Stimulated activated naive B cell treated with anti-CD40 and anti-IgM and Interleukin-4, amounts not matched to agents 10 μg/mL and 1 μg/mL and 100 μg/mL, for 72 hours (primary cell): ENCODE measurements around the gene RSPH4A.
"Not testable (repeated sequence)": the region's sequence is repeated elsewhere in the genome, so short reads cannot be mapped to it uniquely, and the experiment has no call there.

Experiments used
- ATAC-seq, 2 donors: fragments of 150-1000 bp; cut with Tn5 transposase; replicated peaks; 2 replicates each; pipeline ENCODE4 v1.10.0; 2021; ENCODE audit warnings: moderate library complexity in 1 of 2
- DNase-seq: peaks from one replicate; pipeline ENCODE4 v3.0.0; 2021
- H3K27ac Mint-ChIP-seq: one replicate; pipeline ENCODE4 v1.8.0; 2022; ENCODE audit warnings: mild to moderate bottlenecking, mixed read lengths
- H3K27me3 Mint-ChIP-seq, 2 donors: one replicate each; pipeline ENCODE4 v1.8.0; 2022; ENCODE audit warnings: mixed read lengths in 2 of 2
- H3K36me3 Mint-ChIP-seq, 2 donors: one replicate each; pipeline ENCODE4 v1.8.0; 2022; ENCODE audit warnings: mixed read lengths in 2 of 2, mild to moderate bottlenecking in 1 of 2
- H3K4me1 Mint-ChIP-seq, 2 donors: one replicate each; pipeline ENCODE4 v1.8.0; 2022; ENCODE audit warnings: mixed read lengths in 2 of 2, mild to moderate bottlenecking in 1 of 2
- H3K4me3 Mint-ChIP-seq, 2 donors: one replicate each; pipeline ENCODE4 v1.8.0; 2022; ENCODE audit warnings: mild to moderate bottlenecking in 2 of 2, mixed read lengths in 2 of 2, moderate library complexity in 1 of 2
- H3K9me3 Mint-ChIP-seq, 2 donors: one replicate each; pipeline ENCODE4 v1.8.0; 2022; ENCODE audit warnings: mixed read lengths in 2 of 2, mild to moderate bottlenecking in 1 of 2

The RSPH4A gene

DNA sequence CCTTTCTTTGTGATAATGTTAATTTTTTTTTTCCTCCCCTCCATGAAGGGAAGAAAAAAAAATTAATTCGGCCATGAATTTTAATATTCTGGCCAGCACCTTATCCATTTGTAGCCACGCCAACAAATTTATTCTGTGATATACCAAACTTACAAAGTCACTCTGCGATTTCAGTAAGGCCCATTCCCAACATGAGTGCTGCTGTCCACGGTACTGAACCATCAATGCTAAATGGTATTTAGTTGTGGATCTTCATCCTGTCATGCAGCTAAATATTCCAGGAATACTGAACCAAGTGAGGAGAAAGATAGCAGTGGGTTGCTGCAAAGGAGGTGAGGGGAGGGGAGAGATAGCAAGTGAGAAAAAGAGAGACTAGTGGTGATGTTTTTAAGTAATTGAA, 19.5 kb upstream of the RSPH4A start:
- Mint-ChIP-seq H3K4me3 (no peak overlapping the region), H3K9me3 (no peaks in the 10 kb centered on the region), H3K27ac (no peak overlapping the region), H3K36me3 (peaks cover 33 to 63% of the 10 kb centered on the region in 2 donors), H3K4me1 (no peaks in the 10 kb centered on the region), H3K27me3 (no peaks in the 10 kb centered on the region)
- DNase-seq = no peak
- no peak for ATAC-seq

DNA sequence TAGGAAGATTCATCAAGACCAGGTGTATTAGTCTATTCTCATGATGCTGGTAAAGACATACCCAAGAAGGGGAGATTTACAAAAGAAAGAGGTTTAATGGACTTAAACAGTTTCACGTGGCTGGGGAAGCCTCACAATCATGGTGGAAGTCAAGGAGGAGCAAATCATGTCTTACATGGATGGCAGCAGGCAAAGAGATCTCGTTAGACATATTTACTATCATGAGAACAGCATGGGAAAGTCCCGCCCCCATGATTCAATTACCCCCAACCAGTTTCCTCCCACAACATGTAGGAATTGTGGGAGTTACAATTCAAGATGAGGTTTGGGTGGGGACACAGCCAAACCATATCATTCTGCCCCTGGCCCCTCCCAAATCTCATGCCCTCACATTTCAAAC, 12.4 kb upstream of the RSPH4A start:
- Mint-ChIP-seq H3K9me3 (peaks cover 10 to 13% of the 10 kb centered on the region in 2 donors), H3K36me3 (peaks cover 25 to 48% of the 10 kb centered on the region in 2 donors)
- H3K4me1 Mint-ChIP-seq, H3K27me3 Mint-ChIP-seq, H3K4me3 Mint-ChIP-seq, H3K27ac Mint-ChIP-seq, DNase-seq, ATAC-seq: not testable (repeated sequence)

DNA sequence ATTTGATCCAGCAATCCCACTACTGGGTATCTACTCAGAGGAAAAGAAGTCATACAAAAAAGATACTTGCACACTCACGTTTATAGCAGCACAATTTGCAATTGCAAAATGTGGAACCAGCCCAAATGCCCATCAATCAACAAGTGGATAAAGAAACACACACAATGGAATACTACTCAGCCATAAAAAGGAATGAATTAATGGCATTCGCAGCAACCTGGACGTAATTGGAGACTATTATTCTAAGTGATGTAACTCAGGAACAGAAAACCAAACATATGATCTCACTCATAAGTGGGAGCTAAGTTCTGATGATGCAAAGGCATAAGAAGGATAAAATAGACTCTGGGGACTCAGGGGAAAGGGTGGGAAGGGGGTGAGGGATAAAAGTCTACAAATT, 11.4 kb upstream of the RSPH4A start:
- Mint-ChIP-seq H3K36me3 (peaks cover 23 to 41% of the 10 kb centered on the region in 2 donors), H3K9me3 (peaks cover 10 to 13% of the 10 kb centered on the region in 2 donors)
- not testable (repeated sequence) for ATAC-seq, H3K27ac Mint-ChIP-seq, DNase-seq, H3K4me3 Mint-ChIP-seq, H3K27me3 Mint-ChIP-seq, H3K4me1 Mint-ChIP-seq

DNA sequence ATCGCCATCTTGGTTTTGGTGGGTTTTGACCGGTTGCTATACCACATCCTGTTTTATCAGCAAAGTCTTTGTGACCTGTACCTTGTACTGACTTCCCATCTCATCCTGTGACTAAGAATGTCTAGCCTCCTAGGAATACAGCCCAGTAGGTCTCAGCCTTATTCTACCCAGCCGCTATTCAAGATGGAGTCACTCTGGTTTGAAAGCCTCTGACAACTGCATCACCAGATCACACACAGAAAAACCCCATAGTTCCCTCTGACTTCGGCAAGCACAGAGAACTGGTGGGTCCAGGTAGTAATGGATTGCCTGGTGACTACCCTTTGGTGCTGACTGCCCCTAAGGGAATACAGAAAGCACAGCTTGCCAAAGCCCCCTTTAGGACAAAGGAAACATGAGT, 10.3 kb upstream of the RSPH4A start:
- H3K27ac Mint-ChIP-seq = no peak overlapping the region
- H3K4me3 Mint-ChIP-seq = no peak overlapping the region
- no peaks in the 10 kb centered on the region for H3K4me1 Mint-ChIP-seq
- ATAC-seq (no peak), DNase-seq (no peak)
- H3K27me3 Mint-ChIP-seq = peaks cover 0 to under 1% of the 10 kb centered on the region in 2 donors
- peaks cover 10 to 13% of the 10 kb centered on the region in 2 donors for H3K9me3 Mint-ChIP-seq
- peaks cover 23 to 36% of the 10 kb centered on the region in 2 donors for H3K36me3 Mint-ChIP-seq

DNA sequence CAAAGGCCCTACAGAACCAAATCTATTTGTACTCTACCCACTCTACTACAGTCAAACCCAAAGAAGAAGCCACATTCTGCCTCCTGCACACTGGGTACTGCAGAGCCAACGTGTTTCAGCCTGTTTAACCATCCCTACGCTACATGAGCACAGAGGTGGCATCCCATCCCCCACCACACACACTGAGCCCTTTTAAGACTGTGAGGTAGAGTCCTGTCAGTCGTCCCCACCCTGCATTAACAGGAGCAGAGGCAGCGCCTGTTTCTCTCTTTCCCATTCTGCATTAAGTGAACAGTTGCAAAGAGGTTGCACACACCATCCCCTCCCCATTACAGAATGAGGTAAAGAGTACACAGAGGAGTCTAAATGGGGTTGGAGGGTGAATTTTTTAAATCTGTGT, 5.2 kb upstream of the RSPH4A start:
- no peak overlapping the region for H3K4me3 Mint-ChIP-seq
- no peak overlapping the region for H3K27ac Mint-ChIP-seq
- DNase-seq (no peak), ATAC-seq (no peak)
- H3K9me3 Mint-ChIP-seq = peaks cover 0 to 2% of the 10 kb centered on the region in 2 donors
- peaks cover 0 to 2% of the 10 kb centered on the region in 2 donors for H3K36me3 Mint-ChIP-seq
- peaks cover 4 to 10% of the 10 kb centered on the region in 2 donors for H3K27me3 Mint-ChIP-seq
- peaks cover 2 to 4% of the 10 kb centered on the region in 2 donors for H3K4me1 Mint-ChIP-seq

DNA sequence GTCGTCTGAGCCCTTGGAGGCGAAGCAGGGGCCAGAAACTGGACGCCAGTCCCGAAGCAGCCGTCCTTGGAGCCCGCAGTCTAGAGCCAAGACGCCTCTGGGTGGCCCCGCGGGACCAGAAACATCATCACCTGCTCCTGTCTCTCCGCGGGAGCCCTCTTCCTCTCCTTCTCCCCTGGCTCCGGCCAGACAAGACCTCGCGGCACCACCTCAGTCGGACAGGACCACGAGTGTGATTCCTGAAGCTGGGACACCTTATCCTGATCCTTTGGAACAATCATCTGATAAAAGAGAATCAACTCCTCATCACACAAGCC, 416 bp downstream of the RSPH4A start:
- H3K4me3 Mint-ChIP-seq = peak overlapping the region; percentile 88 to 99
- H3K4me1 Mint-ChIP-seq = peaks cover 8 to 15% of the 10 kb centered on the region in 2 donors
- peaks cover 0 to 2% of the 10 kb centered on the region in 2 donors for H3K36me3 Mint-ChIP-seq
- DNase-seq = no peak
- peak; percentile 44 to 45 for ATAC-seq
- H3K27me3 Mint-ChIP-seq = peaks cover 6 to 18% of the 10 kb centered on the region in 2 donors
- H3K27ac Mint-ChIP-seq = peak overlapping the region; percentile 20
- H3K9me3 Mint-ChIP-seq = peaks cover 0 to 2% of the 10 kb centered on the region in 2 donors

DNA sequence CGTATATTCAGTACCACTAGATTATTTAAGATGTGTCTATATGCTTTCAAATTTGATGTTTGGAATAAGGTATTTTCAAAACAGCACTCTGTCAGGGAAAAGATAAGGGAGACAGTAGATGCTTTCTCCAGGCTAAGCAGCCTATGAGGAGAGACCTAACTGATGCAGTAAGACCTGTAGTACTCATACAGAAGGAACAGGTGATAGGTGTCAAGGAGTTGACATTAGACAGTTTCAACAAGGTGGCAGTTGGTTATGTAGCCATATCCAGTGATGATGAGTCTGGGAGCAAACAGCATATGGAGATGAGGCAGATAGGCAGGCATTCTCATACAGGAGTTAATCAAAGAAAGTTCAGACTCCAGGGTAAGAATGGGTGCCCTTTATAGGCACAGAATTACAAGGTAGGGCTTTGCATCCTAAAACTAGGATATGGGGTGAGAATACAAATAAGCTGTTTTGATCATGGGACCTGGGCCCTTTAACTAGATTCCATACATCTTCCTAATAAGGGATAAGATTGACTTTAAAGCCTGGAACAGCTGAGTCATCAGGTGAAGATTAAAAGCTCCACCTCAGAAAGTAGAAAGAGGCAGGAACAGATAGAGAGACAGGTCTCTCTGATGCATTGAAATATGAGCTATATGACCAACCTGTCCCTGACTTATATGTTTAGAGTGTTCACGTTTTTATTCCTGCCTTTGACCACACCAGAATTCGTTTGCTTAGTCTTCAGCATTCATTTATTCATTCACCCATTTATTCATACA, 7.9 kb downstream of the RSPH4A start:
- Mint-ChIP-seq H3K27ac (no peak overlapping the region), H3K36me3 (peaks cover 0 to 9% of the 10 kb centered on the region in 2 donors), H3K27me3 (no peaks in the 10 kb centered on the region), H3K9me3 (peaks cover 3 to 5% of the 10 kb centered on the region in 2 donors), H3K4me3 (no peak overlapping the region), H3K4me1 (no peaks in the 10 kb centered on the region)
- ATAC-seq = no peak
- no peak for DNase-seq

DNA sequence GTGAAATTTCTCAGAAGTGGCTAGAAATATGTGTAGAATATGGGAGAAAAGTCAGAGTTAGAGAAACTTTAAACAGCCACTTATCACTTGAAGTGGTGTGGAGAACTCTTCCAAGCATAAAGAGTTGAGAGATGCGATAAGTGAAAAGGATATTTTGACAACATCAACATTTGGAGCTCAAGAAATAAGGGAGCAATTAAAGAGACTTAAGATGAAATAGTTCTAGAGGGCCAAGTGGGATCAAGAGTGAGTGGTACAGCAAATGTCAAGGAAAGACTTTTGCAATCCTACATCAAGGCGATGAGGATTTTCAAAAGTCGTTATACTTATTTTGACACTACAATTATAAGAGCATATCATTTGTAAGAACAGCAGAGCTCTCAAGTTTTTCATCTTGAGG, 9.6 kb downstream of the RSPH4A start:
- Mint-ChIP-seq H3K27ac (no peak overlapping the region), H3K9me3 (peaks cover 3 to 5% of the 10 kb centered on the region in 2 donors), H3K36me3 (peaks cover 0 to 9% of the 10 kb centered on the region in 2 donors), H3K27me3 (no peaks in the 10 kb centered on the region), H3K4me3 (no peak overlapping the region), H3K4me1 (peaks cover 0 to 6% of the 10 kb centered on the region in 2 donors)
- DNase-seq = no peak
- ATAC-seq = no peak

DNA sequence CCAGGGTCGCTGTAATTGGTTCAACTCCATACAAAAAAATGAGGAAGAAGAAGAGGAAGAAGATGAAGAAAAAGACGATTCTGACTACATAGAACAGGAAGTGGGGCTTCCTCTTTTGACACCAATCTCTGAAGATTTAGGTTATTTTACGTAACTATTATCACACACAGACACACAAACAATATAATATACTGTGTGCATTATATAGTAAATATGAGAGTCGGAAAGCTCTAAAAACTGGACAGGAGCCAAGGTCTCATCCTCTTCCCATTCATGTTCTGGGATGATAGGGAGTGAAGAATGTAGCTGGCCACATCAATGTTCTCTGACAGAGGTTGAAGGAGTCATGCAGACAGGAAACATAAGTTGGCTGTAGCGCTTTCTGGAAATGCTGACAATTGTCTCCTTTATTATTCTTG, 13.3 kb downstream of the RSPH4A start:
- no peak for DNase-seq
- peak in 1 of 2 donors; percentile 52 for ATAC-seq
- peaks cover 14 to 25% of the 10 kb centered on the region in 2 donors for H3K36me3 Mint-ChIP-seq
- no peak overlapping the region for H3K4me3 Mint-ChIP-seq
- peaks cover 3 to 5% of the 10 kb centered on the region in 2 donors for H3K9me3 Mint-ChIP-seq
- no peaks in the 10 kb centered on the region for H3K27me3 Mint-ChIP-seq
- H3K27ac Mint-ChIP-seq = no peak overlapping the region
- H3K4me1 Mint-ChIP-seq = peaks cover 0 to 12% of the 10 kb centered on the region in 2 donors

DNA sequence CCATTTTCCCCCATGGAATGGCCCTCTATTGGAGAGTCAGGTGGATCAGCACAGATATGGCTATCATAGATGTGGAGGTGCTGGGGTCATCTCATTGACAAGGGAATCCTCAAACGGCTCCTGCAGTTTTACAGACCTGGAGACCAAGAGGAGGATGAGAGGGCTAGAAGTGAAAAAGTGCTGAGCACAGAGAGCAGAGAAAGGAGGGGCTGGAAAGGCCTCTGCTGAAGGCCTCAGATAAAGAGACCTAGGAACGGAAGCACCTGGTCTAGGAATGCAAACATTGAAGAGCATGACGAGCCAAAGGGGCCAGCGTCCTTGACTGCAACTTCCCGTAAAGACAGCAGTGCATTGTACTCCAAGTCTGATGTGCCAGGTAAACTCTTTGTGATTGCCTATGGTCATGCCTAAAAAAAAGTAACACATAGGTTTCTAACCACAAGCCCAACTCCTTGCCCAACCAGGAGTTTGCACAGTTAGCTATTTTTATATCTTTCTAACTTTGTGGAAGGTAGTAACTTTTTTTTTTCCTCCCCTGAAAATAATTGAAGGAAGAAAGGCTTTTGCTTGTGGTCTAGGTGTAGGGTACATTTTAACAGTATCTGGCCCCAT, 15.2 kb downstream of the RSPH4A start:
- H3K27me3 Mint-ChIP-seq = no peaks in the 10 kb centered on the region
- no peak overlapping the region for H3K27ac Mint-ChIP-seq
- ATAC-seq (peak in 1 of 2 donors; percentile 29), DNase-seq (no peak)
- peaks cover 0 to 12% of the 10 kb centered on the region in 2 donors for H3K4me1 Mint-ChIP-seq
- peaks cover 17 to 35% of the 10 kb centered on the region in 2 donors for H3K36me3 Mint-ChIP-seq
- H3K9me3 Mint-ChIP-seq = peaks cover 3 to 5% of the 10 kb centered on the region in 2 donors
- no peak overlapping the region for H3K4me3 Mint-ChIP-seq

DNA sequence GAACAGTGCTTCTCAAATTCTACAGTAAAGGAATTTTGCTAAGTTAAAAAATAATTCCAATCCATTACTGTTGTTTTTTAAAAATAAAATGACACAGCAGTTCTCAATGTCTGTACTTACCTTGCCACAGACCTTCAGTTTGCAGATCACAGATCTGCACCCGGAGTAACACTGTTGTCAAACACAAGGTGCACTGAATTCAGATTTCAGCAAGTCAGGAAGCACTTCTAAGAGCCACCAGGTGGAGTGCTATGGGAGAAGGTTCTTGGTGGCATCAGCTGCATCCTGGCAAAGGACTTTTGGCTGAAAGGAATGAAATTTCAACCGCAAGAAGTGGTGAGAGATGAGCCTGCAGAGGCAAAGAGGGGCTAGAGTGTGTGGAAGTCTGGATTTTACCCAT, 17.4 kb downstream of the RSPH4A start:
- no peak for ATAC-seq
- peaks cover 0 to 14% of the 10 kb centered on the region in 2 donors for H3K4me1 Mint-ChIP-seq
- no peak overlapping the region for H3K4me3 Mint-ChIP-seq
- DNase-seq = no peak
- H3K27me3 Mint-ChIP-seq = no peaks in the 10 kb centered on the region
- H3K9me3 Mint-ChIP-seq = no peaks in the 10 kb centered on the region
- H3K27ac Mint-ChIP-seq = no peak overlapping the region
- H3K36me3 Mint-ChIP-seq = peaks cover 21 to 39% of the 10 kb centered on the region in 2 donors

DNA sequence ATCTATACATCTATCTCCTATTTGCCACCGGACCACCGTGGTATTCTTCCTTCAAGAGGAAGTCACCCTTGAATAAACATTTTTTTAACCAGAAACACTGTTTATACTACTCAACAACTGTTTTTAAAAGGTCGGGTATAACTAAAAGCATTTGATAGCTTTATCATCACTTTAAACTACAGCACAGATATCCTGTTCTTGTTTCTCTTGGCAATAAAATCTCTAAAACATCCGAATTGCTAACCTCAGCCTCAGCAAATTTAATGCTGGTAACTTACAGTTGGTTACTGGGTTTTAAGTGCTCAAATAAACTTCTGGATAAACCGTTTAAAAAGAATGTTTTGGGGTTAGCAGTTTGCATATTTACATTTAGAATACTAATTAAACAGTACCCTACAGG, 31.9 kb downstream of the RSPH4A start:
- Mint-ChIP-seq H3K27me3 (no peaks in the 10 kb centered on the region), H3K27ac (no peak overlapping the region), H3K4me3 (no peak overlapping the region), H3K9me3 (no peaks in the 10 kb centered on the region), H3K4me1 (no peaks in the 10 kb centered on the region), H3K36me3 (peaks cover 19 to 34% of the 10 kb centered on the region in 2 donors)
- no peak for DNase-seq
- no peak for ATAC-seq

DNA sequence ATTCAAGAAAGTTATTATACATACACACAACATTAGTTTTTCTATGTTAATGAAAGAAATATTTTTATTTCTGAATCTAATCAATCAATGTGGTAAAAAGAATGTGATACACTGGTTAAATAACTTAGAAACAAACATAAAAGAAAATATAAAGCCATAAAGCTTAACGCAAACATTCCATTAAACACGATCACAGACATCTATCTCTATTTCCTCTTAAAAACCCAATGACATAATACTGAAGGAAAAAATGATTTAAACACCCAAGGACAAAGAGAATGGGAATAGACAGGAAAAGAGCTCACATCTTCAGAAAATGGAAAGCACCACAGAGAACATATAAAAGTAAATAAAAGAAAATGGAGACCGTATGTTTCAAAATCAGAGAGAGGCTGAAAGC, 32.9 kb downstream of the RSPH4A start:
- Mint-ChIP-seq H3K27me3 (no peaks in the 10 kb centered on the region), H3K9me3 (no peaks in the 10 kb centered on the region), H3K36me3 (peaks cover 16 to 25% of the 10 kb centered on the region in 2 donors), H3K4me1 (no peaks in the 10 kb centered on the region), H3K4me3 (no peak overlapping the region), H3K27ac (no peak overlapping the region)
- DNase-seq (no peak), ATAC-seq (no peak)

DNA sequence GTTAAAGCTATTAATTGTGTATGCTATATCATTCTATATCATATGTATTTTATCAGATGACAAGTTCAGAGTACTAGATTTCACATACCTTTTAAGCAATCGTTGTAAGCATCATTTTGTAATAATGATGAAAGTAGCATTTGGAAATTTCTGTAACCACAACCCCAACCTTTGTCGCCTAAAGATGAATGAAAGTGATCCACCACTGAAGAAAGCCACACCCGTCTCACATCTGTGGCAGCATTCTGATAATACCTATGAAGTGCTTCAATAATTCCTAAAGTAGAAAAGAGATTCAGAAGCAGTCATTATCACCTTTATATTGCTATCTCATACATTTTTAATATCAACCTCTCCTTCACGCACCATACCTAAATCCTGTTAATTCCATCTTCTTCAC, 35.6 kb downstream of the RSPH4A start:
- ATAC-seq (no peak), DNase-seq (no peak)
- Mint-ChIP-seq H3K4me1 (no peaks in the 10 kb centered on the region), H3K36me3 (peaks cover 12 to 32% of the 10 kb centered on the region in 2 donors), H3K27me3 (no peaks in the 10 kb centered on the region), H3K4me3 (no peak overlapping the region), H3K27ac (no peak overlapping the region), H3K9me3 (no peaks in the 10 kb centered on the region)

DNA sequence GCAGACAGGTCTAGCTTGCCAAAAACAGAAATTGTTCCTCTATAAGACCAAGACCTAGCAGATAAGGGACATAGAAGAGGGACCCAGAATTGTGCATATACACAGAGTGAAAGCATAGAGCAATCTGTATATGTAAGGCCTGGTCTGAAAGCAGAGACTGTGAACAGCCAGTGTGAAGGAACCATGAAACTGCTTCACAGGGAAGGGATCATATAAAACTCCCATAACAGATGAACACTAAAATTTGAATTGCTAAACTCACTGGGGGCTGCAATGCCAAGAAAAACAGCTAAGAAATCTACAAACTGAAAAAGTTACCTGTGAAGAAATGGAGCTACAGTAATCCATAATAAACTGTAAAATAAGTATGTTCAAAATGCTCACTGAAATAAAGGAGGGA, 45.3 kb downstream of the RSPH4A start:
- DNase-seq (no peak), ATAC-seq (no peak)
- Mint-ChIP-seq H3K9me3 (no peaks in the 10 kb centered on the region), H3K4me3 (no peak overlapping the region), H3K27ac (no peak overlapping the region), H3K4me1 (peaks cover 29 to 38% of the 10 kb centered on the region in 2 donors), H3K27me3 (no peaks in the 10 kb centered on the region), H3K36me3 (peaks cover 33 to 49% of the 10 kb centered on the region in 2 donors)
